Measurements from ENCODE around the gene CNOT8.
"Not testable (repeated sequence)": the region's sequence is repeated elsewhere in the genome, so short reads cannot be mapped to it uniquely, and the experiment has no call there.

The CNOT8 gene

GRCh38 chr5:154866841-154867240, 8.4 kb downstream of the CNOT8 start:
- no peak for DNase-seq

- no peak for DNase-seq
Observed at GRCh38 chr5:154868702-154869101, 10.3 kb downstream of the CNOT8 start.

GRCh38 chr5:154871734-154872133, 13.3 kb downstream of the CNOT8 start:
- no peak for DNase-seq

- DNase-seq = no peak
Observed at GRCh38 chr5:154873791-154874331, 15.4 kb downstream of the CNOT8 start.

GRCh38 chr5:154878642-154879335, 20.4 kb downstream of the CNOT8 start:
- DNase-seq = no peak

GRCh38 chr5:154881986-154882385, 23.6 kb downstream of the CNOT8 start:
- no peak for DNase-seq

GRCh38 chr5:154884424-154884823, 26.0 kb downstream of the CNOT8 start:
- no peak for DNase-seq

- no peak for DNase-seq
Observed at GRCh38 chr5:154885439-154885838, 27.0 kb downstream of the CNOT8 start.

GRCh38 chr5:154892369-154892771, 33.9 kb downstream of the CNOT8 start:
- no peak for DNase-seq

- no peak for DNase-seq
Observed at GRCh38 chr5:154893381-154893780, 35.0 kb downstream of the CNOT8 start.

GRCh38 chr5:154895606-154896561, 37.5 kb downstream of the CNOT8 start:
- DNase-seq = peak; percentile 1

GRCh38 chr5:154896562-154897165, 38.2 kb downstream of the CNOT8 start:
- no peak for DNase-seq

- no peak for DNase-seq
Observed at GRCh38 chr5:154898210-154898609, 39.8 kb downstream of the CNOT8 start.

- no peak for DNase-seq
Observed at GRCh38 chr5:154899151-154899816, 40.9 kb downstream of the CNOT8 start.

GRCh38 chr5:154900066-154900465, 41.6 kb downstream of the CNOT8 start:
- DNase-seq = no peak

GRCh38 chr5:154901276-154901675, 42.8 kb downstream of the CNOT8 start:
- DNase-seq = no peak

- DNase-seq = no peak
Observed at GRCh38 chr5:154901913-154902312, 43.5 kb downstream of the CNOT8 start.

- DNase-seq = not testable (repeated sequence)
Observed at GRCh38 chr5:154905601-154906000, 47.2 kb downstream of the CNOT8 start.

- no peak for DNase-seq
Observed at GRCh38 chr5:154916874-154917273, 58.4 kb downstream of the CNOT8 start.

- DNase-seq = no peak
Observed at GRCh38 chr5:154917757-154918156, 59.3 kb downstream of the CNOT8 start.

GRCh38 chr5:154923441-154924430, 65.3 kb downstream of the CNOT8 start:
- no peak for DNase-seq
